AG20443 (cell line): ENCODE results near the gene ROBO1.

Experiments used
- DNase-seq: peaks from one replicate; pipeline ENCODE4 v3.0.0; 2012; ENCODE audit warnings: low spot score, mixed read lengths

Gene ROBO1

DNA sequence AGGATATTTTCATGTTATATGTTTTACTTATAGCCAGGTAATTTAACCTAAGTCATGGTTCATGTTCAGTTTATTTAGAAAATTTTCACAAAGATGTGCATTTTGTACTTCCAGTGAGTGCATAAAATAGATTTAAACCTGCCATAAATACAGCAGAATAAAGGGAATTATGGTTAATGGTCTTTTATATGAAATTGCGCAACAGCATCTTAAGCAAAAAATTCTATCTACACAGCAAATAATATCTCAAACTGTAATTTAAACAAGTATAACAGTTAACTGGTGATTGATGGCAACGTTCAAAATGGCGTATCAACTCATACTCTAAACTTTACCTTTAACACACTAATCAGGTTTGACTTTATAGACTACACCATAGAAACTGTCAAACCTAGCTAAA is 97.6 kb downstream of the ROBO1 start:
- DNase-seq = no peak

DNA sequence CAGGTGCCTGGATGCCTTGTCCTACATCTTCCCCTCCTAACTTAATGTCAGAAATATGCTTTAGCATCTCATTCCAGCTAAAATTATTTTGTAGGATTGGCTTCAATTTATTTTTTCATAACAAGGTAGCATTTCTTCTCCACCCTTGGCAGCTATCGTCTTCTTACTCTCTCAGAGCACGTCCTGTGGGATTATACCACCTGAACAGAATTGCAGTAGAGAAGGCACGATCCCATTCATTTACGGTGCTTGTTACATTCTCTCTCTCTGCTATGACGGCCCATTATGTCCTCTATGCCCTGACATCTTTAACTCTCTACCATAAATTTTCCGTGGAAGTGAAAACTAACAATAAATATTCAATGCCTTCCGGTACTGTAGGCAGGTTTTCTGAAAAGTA is 103.3 kb downstream of the ROBO1 start:
- no peak for DNase-seq

DNA sequence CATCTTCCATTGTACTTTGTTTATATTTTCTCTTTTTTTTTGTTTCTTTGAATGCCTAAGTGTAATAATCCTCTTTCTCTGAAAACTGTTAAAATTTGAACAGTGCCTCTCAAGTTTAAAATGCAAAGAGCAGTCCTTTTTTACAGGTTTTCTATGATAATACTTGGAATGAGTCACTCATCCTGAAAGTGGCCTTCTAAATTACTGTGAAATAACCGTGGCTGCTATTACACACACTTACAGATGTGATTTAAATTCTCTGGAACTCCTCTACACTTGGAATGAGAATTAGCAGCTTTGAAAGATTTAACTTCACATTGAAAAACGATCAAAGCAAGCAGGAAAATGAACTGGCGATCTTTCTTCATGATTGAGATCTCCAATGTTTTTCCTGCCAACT is 105.9 kb downstream of the ROBO1 start:
- no peak for DNase-seq

DNA sequence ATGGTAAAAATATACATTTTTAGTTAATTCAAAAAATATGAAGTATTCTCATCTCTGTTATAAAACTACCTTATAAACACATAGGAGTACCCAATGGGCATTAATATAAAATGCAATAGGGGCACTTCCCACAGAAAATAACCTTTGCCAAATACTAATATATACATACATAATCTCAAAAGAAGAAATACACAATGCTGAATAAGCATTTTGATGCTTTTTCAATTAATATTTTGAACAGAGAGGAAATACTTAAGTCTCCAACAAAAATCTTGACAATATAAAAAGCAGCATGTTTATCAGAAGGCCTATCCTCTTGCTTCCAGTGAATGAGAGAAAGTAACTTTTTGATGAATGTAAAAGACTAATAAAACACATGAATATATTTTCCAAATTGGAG is 110.7 kb downstream of the ROBO1 start:
- no peak for DNase-seq

DNA sequence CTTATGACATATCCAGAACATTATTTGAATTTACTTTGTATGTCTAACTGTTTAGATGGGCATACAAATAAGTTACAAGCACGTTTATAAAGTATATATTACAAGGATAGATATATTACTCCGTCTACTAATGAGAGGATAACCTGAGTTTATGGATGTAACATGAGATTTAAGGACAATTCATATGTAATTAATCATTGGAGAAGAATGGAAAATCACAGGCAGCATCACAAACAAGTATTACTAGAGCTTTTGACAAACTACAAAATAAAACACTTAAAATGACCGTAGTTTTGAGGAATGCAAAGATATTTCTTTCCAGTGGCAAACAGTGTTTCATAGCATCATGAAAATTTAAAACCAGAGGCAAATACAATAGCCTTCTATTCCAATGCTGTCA is 113.8 kb downstream of the ROBO1 start:
- no peak for DNase-seq

DNA sequence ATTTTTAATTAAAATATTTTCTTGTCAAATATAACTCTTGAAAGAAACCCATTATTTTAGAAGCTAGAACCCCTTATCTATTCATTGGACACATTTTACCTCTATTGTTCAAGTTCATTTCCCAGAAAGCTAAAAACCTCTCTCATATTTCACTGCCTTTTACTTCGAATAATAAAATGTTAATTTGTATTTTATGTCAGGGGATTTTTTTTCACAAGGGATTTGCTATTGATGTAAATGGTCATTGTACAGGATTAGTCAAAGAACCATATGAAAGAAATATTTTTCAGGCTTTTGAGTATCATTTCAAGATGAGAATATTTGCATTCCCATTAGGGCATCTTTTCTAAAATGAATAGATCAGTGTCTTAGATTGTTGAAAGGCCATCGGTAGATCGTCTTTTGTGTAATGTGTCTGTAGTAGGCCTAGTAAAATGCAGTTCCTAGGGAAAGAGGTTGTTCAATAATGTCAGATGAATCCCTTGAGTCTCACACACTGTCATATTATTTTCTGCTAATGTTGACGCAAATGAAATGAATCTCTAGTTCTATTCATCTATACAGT is 114.5 kb downstream of the ROBO1 start:
- DNase-seq = no peak

DNA sequence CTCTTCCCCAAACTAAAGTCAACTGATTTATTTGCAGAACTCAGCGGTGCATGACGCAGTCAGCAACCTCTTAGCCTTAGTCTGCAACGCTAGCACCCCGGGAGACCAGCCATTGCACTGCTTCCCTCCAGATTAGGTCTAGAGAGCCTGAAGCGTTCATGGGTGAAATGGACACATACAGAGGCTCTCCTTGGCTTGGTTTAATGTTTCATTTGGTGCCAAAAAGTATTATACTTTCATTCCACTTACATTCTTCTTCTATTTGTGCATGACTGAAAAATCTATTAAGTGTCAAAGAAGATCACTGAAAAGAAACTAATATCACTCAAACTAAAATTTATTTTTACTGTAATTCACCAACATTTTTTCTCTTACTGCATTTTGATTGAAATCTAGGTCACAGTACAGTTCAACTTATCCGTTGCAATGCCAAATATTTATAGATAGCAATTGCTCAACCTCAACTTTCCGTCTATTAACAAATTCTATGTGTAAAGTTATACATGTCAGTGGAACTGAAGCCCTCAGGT is 116.2 kb downstream of the ROBO1 start:
- DNase-seq = no peak

DNA sequence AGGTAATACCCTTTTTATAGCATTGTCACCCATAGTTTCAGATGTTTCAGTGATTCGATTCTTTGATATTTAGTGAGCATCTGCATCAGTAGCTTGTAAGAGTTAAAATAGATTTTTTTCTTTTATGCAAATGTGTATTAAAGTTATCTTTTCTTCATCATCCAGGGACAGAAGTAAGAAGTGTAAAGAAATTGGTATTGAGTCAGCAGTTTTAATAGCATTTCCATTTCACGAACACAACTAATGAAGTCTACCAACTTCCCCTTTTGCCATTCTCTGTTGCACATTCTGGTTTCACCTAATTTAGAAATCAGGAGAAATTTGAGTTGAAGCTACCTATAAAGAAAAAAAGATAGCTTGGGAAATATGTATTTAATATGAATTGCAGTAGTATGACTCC is 127.9 kb downstream of the ROBO1 start:
- DNase-seq = no peak

DNA sequence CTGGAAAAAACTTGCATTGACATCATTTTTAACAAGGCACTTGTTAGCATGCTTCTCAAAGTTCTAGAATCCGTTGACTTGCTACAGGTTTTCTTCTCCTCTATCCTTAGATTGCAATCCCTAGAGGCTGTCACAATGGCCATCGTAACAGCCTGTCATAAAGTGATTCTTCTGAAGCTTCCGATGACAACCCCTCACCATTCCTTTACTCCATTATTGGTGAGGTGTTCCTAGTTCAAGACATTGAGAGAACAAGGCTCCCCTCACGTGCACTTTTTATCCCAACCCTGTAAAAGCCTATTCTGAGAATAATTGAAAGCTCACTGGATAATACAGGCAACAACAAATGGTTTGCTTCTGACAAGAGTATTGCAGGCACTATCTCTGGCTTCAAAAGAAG is 131.4 kb downstream of the ROBO1 start:
- DNase-seq = no peak

DNA sequence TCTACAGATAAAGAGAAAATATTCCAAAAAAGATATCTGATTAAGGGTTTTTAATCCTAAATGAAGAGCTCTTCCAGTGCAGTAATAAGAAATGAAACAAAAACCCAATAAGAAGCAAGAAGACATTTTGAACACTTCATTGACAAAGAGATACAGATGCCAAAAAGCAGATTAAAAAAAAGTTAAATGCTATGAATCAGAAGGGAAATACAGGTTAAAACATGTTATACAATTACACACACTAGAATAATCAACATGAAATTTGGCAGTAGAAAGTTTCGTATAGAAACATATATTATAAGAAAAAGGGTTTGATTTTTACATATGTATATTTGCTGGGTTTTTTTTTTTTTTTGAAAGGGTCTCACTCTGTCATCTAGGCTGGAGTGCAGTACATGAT is 135.0 kb downstream of the ROBO1 start:
- no peak for DNase-seq

DNA sequence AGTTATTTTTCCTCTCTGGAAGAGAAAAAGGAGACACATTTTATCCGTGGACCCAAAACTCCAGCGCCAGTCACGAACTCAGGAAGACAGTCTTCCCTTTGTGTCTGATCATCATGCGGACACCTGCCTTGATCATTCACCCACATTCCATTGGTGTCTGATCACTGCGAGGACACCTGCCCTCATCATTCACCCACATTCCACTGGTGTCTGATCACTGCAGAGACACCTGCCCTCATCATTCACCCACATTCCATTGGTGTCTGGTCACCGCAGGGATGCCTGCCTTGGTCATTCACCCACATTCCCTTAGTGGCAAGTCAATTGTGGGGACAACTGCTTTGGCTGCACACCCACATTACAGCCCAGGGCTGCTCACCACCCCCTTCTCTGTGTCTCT is 148.9 kb downstream of the ROBO1 start:
- no peak for DNase-seq

DNA sequence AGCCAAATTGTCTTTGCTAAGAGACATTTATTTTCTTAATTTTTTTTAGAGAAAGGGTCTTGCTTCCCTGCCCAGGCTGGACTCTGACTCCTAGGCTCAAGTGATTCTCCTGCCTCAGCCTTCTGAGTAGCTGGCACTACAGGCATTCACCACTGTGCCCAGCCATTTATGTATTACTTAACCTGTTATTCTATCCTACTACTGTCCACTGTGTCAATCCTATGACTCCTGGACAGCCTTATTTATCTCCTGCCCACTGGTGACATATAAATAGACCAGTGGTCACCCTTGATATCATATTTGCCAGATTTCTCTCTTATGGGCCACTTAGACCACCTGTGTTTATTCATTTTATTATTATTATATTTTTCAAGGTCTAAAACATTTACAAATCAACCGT is 161.4 kb downstream of the ROBO1 start:
- no peak for DNase-seq

DNA sequence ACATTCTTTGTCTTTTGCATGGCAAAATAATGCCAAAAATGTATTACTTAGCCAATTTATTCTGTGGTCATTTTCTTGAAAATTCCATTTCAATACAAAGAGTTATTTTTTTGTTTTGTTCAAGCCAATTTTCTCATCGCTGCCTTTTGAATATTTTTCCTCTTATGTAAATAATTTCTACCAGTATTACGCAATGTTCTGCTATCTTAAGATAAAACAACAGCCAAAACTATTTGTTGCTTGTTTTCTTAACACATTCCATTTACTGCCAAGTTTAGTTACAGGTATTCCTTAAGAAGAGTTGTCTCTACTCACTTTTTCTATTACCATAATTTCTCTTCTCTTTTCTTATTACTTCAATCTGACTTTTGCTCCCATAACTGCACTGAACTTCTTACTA is 163.1 kb downstream of the ROBO1 start:
- DNase-seq = no peak

DNA sequence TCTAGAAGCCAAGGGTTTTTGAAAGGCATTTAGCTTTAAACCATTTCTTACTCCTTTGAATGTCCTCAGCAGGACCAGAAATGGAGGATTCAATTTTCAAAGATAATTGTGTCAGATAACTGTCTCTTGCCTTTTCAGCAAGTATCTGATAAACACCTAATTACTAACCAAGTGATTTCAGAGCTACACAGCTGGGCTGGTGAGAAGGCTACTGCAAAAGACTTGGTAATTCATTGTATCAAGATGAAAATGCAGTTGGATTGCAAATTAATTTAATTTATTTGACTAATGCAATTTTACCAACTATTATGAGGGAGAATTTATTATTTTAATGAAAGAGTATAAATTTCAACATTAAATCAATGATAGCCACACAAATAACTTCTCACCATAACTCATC is 165.4 kb downstream of the ROBO1 start:
- DNase-seq = no peak

DNA sequence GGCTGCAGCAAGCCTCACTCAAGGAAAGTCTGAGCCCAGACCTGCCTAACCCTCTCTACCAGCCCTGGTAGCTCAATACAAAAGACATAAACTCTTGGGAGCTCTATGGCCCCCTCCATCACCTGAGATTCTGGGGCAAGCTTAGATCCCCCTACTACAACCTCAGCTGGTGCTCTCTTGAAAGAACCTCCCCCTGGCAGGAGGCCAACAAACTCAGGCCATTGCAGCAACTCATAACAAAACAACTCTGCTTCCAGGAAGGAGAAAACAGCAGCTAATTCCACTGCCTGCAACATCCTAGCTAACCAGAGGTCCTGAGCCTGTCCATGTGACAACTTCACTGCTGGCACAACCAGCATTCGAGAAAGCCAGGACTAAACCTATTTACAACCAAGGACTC is 169.2 kb downstream of the ROBO1 start:
- DNase-seq = no peak

DNA sequence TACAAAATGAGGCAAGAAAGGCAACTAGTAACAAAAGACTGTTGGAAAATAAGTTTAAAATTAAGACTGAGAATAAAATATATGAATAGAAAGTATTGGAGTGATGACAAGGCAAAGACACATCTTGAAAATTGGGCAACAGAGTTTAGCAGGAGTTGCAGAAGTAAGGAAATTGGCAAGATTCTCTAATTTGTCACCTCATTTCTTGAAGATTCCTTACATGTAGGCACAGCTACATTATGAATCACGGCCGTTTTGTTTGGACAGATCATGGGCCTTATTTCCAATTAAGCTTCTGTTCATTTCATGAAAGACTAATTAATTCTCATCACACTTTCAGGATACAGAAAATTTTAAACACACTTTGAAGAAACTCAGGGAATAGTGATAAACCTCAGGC is 170.1 kb downstream of the ROBO1 start:
- no peak for DNase-seq

DNA sequence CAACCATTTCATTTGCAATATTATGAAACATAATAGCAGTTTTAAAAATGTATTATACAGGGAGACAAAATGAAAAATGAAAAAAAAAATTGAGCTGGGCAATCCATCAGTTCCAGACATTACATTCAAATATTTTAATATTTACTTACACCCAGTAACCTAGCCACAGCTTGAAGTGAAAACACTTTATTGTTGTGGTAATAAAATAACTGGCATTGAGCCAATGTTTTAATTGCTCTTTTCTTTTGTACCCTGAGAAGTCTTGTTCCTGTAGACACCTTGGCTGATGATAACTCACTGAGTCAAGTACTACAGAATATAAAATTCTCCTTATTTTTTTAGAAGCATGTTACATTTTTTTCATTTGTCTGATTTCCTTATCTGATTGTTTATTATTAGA is 180.6 kb downstream of the ROBO1 start:
- no peak for DNase-seq

DNA sequence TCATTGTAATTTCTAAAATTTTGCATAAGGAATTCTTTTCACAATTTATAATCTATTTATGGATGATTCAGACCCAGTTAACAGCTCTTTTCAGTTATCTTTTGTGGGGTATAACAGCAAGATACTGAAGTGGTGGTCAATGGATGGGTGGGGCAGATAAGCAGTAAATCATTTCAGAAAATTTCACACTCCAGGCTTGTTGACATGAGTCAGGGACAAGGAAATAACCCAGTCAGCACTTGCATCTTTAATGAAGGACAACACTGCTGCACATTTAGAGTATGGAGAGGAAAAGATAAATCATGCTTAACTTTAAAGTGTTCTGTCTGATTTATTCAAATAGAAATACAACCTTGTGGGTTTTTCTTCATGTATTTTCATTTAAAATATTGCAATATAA is 181.6 kb downstream of the ROBO1 start:
- no peak for DNase-seq

DNA sequence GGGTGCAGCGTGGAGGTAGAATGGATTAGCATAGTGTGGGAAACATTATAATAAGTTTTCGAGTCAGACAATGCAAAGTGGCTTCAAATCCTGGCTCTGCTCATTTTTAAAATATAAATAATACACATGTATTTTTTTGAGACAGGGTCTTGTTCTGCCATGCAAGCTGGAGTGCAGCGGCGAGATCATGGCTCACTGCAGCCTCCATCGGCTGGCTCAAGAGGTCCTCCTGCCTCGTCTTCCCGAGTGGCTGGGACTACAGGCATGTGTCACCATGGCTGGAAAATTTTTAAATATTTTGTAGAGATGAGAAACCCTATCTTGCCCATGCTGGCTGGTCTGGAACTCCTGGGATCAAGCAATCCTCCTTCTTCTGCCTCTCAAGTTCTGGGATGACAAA is 194.9 kb downstream of the ROBO1 start:
- DNase-seq = no peak

DNA sequence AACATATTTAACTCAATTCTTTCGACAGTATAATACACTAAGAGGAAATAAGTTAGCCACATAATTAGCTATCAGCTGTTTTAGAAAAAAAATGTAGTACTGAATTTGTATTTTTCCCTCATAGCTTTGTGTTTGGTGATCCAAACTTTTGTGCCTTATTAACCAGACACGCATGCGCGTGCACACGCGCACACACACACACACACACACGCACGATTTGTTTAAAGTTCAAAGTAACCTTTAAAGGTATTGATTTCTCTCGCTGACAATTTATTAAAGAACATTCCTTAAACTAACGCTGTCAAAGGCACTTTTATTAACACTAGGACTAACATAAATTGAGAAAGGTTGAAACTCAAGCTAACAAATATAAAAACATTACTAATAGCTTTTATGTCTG is 198.9 kb downstream of the ROBO1 start:
- DNase-seq = no peak

DNA sequence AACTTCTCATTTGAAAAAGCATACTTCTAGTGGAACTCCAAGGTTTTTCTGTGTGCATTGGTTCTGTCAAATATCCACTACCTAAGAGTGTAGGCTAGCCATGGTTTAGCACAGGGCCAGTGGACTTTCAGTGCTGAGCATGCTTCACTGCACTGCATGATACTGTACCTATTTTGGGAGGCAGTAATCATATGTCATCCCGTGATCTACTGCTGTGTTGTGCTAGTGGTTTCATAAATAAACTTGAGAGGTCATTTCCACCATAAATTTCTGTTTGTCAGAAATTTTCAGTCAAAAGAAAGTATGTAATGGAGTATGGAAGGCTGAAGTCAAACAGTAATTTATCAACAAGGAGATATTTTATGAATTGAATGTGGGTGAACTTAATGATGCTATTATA is 203.6 kb downstream of the ROBO1 start:
- DNase-seq = no peak

DNA sequence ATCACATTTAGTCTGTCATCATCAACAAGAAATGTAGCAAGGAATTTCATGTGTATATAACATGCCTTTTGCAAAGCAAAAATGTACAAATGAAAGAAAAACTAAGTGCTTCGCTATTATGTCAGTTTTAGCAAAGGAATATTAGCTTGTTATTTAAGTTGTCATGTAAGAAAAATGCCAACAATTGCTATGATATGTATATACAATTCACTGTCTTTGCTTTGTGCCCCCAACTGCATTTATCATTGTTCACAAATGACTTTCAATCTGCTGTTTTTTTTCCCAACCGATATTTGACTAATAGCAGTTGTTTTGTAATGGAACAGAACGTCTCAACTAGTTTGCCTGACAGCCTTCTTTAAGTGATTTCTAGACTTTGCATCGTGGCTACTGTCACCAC is 207.1 kb downstream of the ROBO1 start:
- DNase-seq = no peak

DNA sequence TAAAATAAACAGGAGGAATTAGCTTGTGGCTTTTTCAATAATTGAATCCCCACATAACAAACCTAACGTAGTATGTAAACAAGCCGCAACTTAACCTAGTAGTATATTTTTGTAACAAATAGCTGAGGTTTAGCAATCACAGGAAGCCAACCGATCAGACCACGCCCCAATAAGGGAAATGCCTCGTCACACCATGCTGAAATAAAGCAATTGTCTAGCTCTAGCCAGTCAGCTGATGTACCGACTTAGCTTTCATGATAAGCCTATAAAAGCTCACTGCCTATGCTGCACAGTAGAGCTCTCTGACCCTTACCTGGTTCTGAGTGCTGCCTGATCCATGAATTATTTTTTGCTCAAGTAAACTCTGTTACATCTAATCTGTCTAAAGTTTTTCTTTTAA is 208.9 kb downstream of the ROBO1 start:
- no peak for DNase-seq

DNA sequence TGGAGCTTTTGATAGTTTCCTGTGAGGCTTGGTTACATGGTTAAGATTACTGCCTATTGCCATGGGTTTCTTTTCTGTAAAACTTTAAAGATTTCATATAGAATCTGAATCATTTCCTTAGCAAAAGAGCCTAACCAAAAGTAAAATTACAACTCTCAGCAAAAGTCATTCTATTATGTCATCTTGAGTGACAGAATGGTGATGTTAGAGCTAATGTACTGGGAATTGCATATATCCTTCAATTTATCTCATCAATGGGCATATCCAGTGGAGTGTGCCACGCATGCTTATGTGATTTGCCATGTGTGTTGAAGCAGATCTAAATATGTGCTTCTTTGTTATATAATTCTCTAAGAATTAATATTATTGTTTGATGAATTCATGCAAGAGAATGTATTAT is 212.1 kb downstream of the ROBO1 start:
- no peak for DNase-seq

DNA sequence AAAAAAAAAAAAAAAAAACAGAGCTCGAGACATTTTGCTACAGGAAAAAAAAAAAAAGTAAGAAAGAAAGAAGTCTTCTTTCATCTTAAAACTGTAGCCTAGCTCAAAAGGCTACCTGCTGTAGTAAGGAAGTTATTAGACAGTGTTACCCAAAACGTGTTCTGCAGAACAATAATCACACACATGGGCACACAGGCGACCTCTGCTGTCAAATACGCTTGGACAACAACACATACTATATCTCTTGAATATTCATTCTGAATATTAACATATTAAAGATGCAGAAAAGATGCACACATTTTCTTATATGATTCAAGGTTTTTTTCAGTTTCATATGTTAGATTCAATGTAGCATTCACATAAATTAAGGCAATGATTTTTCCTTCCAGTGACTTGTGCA is 215.8 kb downstream of the ROBO1 start:
- no peak for DNase-seq
